ENCODE measurements around the gene FNDC3B.

Gene FNDC3B

GRCh38 chr3:172259111-172259541, 219.7 kb downstream of the FNDC3B start:
- H3K4me3 ChIP-seq = no peak overlapping the region

GRCh38 chr3:172259726-172260248, 220.4 kb downstream of the FNDC3B start:
- Histone ChIP-seq H3K27ac (peak overlapping the region; percentile 81 to 95), H3K4me3 (no peak overlapping the region)
- no peak for TF ChIP-seq CTCF (IDR thresholded peaks at IDR 0.05)
- DNase-seq (ENCODE audit: low spot score) = no peak

More at GRCh38 chr3:172259111-172259541, 219.7 kb downstream of the FNDC3B start:
- DNase-seq (ENCODE audit: low spot score) = no peak
- no peak for TF ChIP-seq CTCF (IDR thresholded peaks at IDR 0.05)
- peak overlapping the region; percentile 81 to 95 for H3K27ac ChIP-seq

- TF ChIP-seq CTCF (IDR thresholded peaks at IDR 0.05) = no peak
- DNase-seq (ENCODE audit: low spot score) = no peak
- Histone ChIP-seq H3K4me3 (peak overlapping the region; percentile 3), H3K27ac (peak overlapping the region; percentile 57 to 95)
Measured at GRCh38 chr3:172260381-172260780, 221.0 kb downstream of the FNDC3B start.

DNA sequence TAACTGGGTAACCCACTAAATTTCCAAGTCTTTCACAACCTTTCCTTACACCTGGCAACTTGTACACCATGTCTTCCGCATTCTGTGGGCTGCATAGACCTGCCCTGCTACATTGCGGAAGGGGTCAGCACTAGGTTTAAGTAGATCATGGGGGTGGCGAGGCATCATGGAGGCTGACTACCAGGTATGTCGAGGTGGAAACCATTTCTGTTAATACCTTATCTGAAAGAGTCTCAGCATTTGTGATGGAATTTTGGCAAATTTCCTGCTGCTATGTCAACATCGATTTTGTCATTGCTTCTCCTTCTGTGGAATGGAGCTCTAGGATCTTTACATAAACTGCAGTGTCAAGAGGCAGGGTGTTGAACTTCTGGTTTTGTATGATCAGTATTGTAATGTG, 221.7 kb downstream of the FNDC3B start:
- Histone ChIP-seq H3K27ac (peak overlapping the region; percentile 57 to 95), H3K4me3 (no peak overlapping the region)
- no peak for TF ChIP-seq CTCF (IDR thresholded peaks at IDR 0.05)
- no peak for DNase-seq (ENCODE audit: low spot score)

DNA sequence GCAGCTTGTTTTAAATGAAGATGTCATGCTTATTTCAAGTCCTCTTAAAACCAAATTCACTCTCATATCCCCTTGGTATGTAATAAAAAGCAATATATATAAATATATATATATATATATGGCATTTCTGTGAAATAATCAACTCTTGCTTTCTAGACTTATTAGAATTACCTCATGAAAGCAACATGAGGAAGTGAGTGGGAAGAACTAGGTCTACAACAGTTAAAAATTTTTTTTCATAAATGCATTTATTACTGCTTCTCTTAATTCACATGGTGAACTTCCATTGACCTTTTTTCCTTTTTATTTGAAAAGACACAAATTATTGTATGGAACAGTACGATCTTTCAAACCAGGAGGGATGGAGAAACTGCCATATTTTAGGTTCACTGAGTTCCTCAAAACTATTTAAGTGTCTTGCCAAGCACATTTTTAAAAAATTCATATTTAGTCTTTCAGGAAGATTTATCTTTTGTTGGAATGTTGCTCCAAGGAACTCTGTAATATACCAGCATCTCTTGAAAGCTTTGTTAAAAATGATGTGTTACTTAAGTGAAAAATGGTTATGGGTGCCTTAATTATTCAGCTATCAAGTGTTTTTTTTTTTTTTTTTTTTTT, 223.7 kb downstream of the FNDC3B start:
- Histone ChIP-seq H3K4me3 (no peak overlapping the region), H3K27ac (no peak overlapping the region)
- no peak for TF ChIP-seq CTCF (IDR thresholded peaks at IDR 0.05)
- no peak for DNase-seq (ENCODE audit: low spot score)

DNA sequence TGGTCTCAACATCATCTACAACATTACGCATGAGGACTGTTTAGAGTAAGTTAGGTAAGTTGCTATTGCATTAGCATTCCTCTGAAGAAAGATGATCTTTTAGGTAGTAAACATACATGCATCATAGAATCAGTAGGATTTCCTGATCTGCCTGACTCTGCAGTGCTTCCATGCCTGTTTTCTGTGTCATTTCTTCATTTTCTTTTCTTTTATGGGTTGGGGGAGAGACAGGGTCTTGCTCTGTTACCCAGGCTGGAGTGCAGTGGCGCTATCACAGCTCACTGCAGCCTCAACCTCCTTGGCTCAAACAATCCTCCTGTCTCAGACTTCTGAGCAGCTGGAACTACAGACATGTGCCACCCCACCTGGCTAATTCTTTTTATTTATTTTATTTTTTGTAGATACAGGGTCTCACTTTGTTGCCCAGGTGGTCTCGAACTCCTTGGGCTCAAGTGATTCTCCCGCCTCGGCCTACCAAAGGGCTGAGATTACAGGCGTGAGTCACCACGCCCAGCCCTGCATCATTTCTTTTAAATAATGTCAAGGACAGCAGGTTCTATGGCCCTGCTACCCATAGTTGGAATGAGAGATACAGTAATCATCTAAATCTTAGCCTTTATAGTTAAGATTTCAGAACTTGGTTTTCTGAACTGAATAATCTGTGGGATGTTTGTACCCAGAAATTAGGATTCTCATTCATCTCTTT, 224.6 kb downstream of the FNDC3B start:
- TF ChIP-seq CTCF (IDR thresholded peaks at IDR 0.05) = no peak
- no peak for DNase-seq (ENCODE audit: low spot score)
- Histone ChIP-seq H3K27ac (no peak overlapping the region), H3K4me3 (no peak overlapping the region)

DNA sequence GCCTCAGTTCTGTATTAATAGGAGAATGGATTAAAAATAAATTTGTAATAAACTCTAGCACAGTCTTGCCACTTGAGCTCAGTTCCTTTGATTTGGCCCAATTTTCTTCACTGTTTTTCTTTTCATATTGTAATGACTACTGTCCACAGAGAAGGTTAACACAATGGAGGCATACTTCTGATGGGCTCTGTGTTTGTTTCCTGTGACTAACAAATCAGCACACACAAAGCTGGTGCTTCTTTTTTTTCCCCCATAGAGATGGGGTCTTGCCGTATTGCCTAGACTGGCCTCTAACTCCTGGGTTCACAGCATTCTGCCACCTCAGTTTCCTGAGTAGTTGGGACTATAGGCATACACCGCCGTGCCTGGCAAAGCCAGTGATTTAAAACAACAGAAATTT, 226.7 kb downstream of the FNDC3B start:
- no peak overlapping the region for H3K27ac ChIP-seq
- no peak for TF ChIP-seq CTCF (IDR thresholded peaks at IDR 0.05)
- no peak overlapping the region for H3K4me3 ChIP-seq
- DNase-seq (ENCODE audit: low spot score) = no peak

All from coronary artery (tissue), 2 donors.